Measurements from ENCODE around the gene ATM. TPM values are rescaled to one million over a fixed set of nuclear protein-coding genes. Genes with fewer than 3 reads are reported as not detected.

Gene ATM
- total and polyA plus RNA-seq, 2 donors (not counting 3 experiments of a cell fraction or from before 2014, with no cell fraction given) = 11.8 to 49.7 TPM

- FAIRE-seq = no peak
- no peak for TF ChIP-seq POLR2A (IDR thresholded peaks at IDR 0.05; ENCODE audit: low read depth, low read length)
- TF ChIP-seq MYC (IDR thresholded peaks at IDR 0.05; ENCODE audit: low read depth, low read length) = no peak
- no peak for TF ChIP-seq EZH2 (IDR thresholded peaks at IDR 0.05; ENCODE audit: borderline replicate concordance, low read depth, low read length, severe bottlenecking)
- TF ChIP-seq FOS (IDR thresholded peaks at IDR 0.05; ENCODE audit: borderline replicate concordance, insufficient read depth, low read length) = no peak
- no peak for TF ChIP-seq GATA2 (IDR thresholded peaks at IDR 0.05; ENCODE audit: insufficient read depth, insufficient read length, low read depth, low read length)
- no peak for TF ChIP-seq CTCF (IDR thresholded peaks at IDR 0.05; ENCODE audit: extremely low read depth in 1 of 2, insufficient read depth in 1 of 2, low read depth in 1 of 2, low read length in 2 of 2)
- TF ChIP-seq MAX (IDR thresholded peaks at IDR 0.05; ENCODE audit: insufficient read depth, insufficient read length) = no peak
- no peak for TF ChIP-seq JUN (IDR thresholded peaks at IDR 0.05; ENCODE audit: borderline replicate concordance, insufficient read depth, insufficient read length, low read depth)
- H3K27me3 ChIP-seq (ENCODE audit: control insufficient read depth in 2 of 2, insufficient read depth in 2 of 2, low read length in 2 of 2) = no peaks in the 10 kb centered on the region
- H3K27ac ChIP-seq (ENCODE audit: insufficient read depth, low read depth, low read length) = no peak overlapping the region
- H4K20me1 ChIP-seq (replicated peaks; ENCODE audit: control insufficient read depth, extremely low read depth, insufficient read depth, low read length) = no peaks in the 10 kb centered on the region
- intact Hi-C loops (cut with micrococcal nuclease) = no loop called here
- H3K9me3 ChIP-seq (replicated peaks; ENCODE audit: control insufficient read depth, insufficient read depth, low read length) = no peaks in the 10 kb centered on the region
- no peak for DNase-seq (ENCODE audit: low read depth, low spot score)
- POLR2A ChIA-PET = no interaction called here
- CTCF ChIA-PET = no interaction called here
- H3K79me2 ChIP-seq (ENCODE audit: control insufficient read depth, insufficient read depth, low read length) = no peaks in the 10 kb centered on the region
- no peak overlapping the region for H3K9ac ChIP-seq (replicated peaks; ENCODE audit: extremely low read depth, insufficient read depth, low read length)
- H2AFZ ChIP-seq (ENCODE audit: low read depth, low read length) = no peak overlapping the region
- dilution Hi-C loops (cut with MboI; ENCODE audit: extremely low pct_ligation_motif_present, low sequenced_read_pairs) = no loop called here
- no peak overlapping the region for H3K4me2 ChIP-seq (ENCODE audit: insufficient read depth, low read length)
- H3K4me1 ChIP-seq (ENCODE audit: control insufficient read depth, extremely low read depth, insufficient read depth, low read length) = no peaks in the 10 kb centered on the region
- BruUV-seq (replicated peaks) = no TSS peak
- H3K36me3 ChIP-seq (ENCODE audit: control insufficient read depth in 2 of 2, extremely low read depth in 1 of 2, insufficient read depth in 2 of 2, low read length in 2 of 2) = no peaks in the 10 kb centered on the region
- no peaks in the 10 kb centered on the region for H3K9me1 ChIP-seq (replicated peaks; ENCODE audit: control insufficient read depth, extremely low read depth, insufficient read depth, low read length)
- no peak overlapping the region for H3K4me3 ChIP-seq (replicated peaks in 1 of 3; ENCODE audit: insufficient read depth in 1 of 3, low read depth in 1 of 3, low read length in 3 of 3)
Observed at GRCh38 chr11:108340973-108341372, 118.1 kb downstream of the ATM start.
